Measurements from ENCODE around the gene HNF1B.

HNF1B gene

GRCh38 chr17:37737971-37738370, 6.9 kb downstream of the HNF1B start:
- DNase-seq (ENCODE audit: low read depth in 1 of 2, low spot score in 1 of 2): no peak

- no peak for DNase-seq (ENCODE audit: low read depth in 1 of 2, low spot score in 1 of 2)
These were observed 7.8 kb downstream of the HNF1B start for GRCh38 chr17:37737081-37737480.

GRCh38 chr17:37736428-37736827, 8.4 kb downstream of the HNF1B start:
- no peak for DNase-seq (ENCODE audit: low read depth in 1 of 2, low spot score in 1 of 2)

GRCh38 chr17:37735165-37735564, 9.7 kb downstream of the HNF1B start:
- no peak for DNase-seq (ENCODE audit: low read depth in 1 of 2, low spot score in 1 of 2)

GRCh38 chr17:37732316-37732715, 12.5 kb downstream of the HNF1B start:
- DNase-seq (ENCODE audit: low read depth in 1 of 2, low spot score in 1 of 2): no peak

- DNase-seq (ENCODE audit: low read depth in 1 of 2, low spot score in 1 of 2): no peak
These were observed 13.8 kb downstream of the HNF1B start for GRCh38 chr17:37731056-37731455.

- DNase-seq (ENCODE audit: low read depth in 1 of 2, low spot score in 1 of 2): no peak
These were observed 15.0 kb downstream of the HNF1B start for GRCh38 chr17:37729905-37730304.

- DNase-seq (ENCODE audit: low read depth in 1 of 2, low spot score in 1 of 2): no peak
These were observed 17.8 kb downstream of the HNF1B start for GRCh38 chr17:37726891-37727675.

- no peak for DNase-seq (ENCODE audit: low read depth in 1 of 2, low spot score in 1 of 2)
These were observed 18.6 kb downstream of the HNF1B start for GRCh38 chr17:37726248-37726647.

GRCh38 chr17:37725601-37726146, 19.2 kb downstream of the HNF1B start:
- DNase-seq (ENCODE audit: low read depth in 1 of 2, low spot score in 1 of 2): no peak

- no peak for DNase-seq (ENCODE audit: low read depth in 1 of 2, low spot score in 1 of 2)
These were observed 19.8 kb downstream of the HNF1B start for GRCh38 chr17:37725021-37725595.

- DNase-seq (ENCODE audit: low read depth in 1 of 2, low spot score in 1 of 2): no peak
These were observed 23.9 kb downstream of the HNF1B start for GRCh38 chr17:37720989-37721388.

GRCh38 chr17:37719866-37720265, 25.0 kb downstream of the HNF1B start:
- DNase-seq (ENCODE audit: low read depth in 1 of 2, low spot score in 1 of 2): no peak

- DNase-seq (ENCODE audit: low read depth in 1 of 2, low spot score in 1 of 2): no peak
These were observed 26.4 kb downstream of the HNF1B start for GRCh38 chr17:37718324-37719048.

- DNase-seq (ENCODE audit: low read depth in 1 of 2, low spot score in 1 of 2): no peak
These were observed 27.1 kb downstream of the HNF1B start for GRCh38 chr17:37717627-37718323.

GRCh38 chr17:37714897-37715296, 30.0 kb downstream of the HNF1B start:
- no peak for DNase-seq (ENCODE audit: low read depth in 1 of 2, low spot score in 1 of 2)

- no peak for DNase-seq (ENCODE audit: low read depth in 1 of 2, low spot score in 1 of 2)
These were observed 31.2 kb downstream of the HNF1B start for GRCh38 chr17:37713624-37714023.

- no peak for DNase-seq (ENCODE audit: low read depth in 1 of 2, low spot score in 1 of 2)
These were observed 31.8 kb downstream of the HNF1B start for GRCh38 chr17:37713028-37713431.

GRCh38 chr17:37711113-37711512, 33.7 kb downstream of the HNF1B start:
- DNase-seq (ENCODE audit: low read depth in 1 of 2, low spot score in 1 of 2): no peak

GRCh38 chr17:37710344-37710886, 34.4 kb downstream of the HNF1B start:
- no peak for DNase-seq (ENCODE audit: low read depth in 1 of 2, low spot score in 1 of 2)

GRCh38 chr17:37708616-37709212, 36.1 kb downstream of the HNF1B start:
- no peak for DNase-seq (ENCODE audit: low read depth in 1 of 2, low spot score in 1 of 2)
